Stromal cell of bone marrow (primary cell): ENCODE data around the gene LONRF2.

Experiments
- DNase-seq: peaks from one replicate; pipeline ENCODE4 v3.0.0-alpha.2; 2012; ENCODE audit warnings: low read depth

The LONRF2 gene

DNA sequence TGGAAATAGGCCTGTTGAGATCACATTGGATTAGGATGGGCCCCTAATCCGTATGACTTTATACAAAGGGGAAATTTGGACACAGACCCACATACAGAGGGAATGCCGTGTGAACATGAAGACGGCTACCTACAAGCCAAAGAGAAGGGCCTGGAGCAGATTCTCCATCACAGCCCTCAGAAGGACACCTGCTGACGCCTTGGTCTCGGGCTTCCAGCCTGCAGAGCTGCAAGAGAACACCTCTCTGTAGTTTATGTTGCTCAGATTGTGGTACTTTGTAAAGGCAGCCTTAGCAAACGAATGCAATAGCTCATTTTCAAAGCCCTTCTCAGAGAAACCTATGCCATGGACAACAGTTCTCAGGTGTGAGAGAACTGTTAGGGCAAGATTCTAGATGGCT, 86.1 kb downstream of the LONRF2 start:
- no peak for DNase-seq

DNA sequence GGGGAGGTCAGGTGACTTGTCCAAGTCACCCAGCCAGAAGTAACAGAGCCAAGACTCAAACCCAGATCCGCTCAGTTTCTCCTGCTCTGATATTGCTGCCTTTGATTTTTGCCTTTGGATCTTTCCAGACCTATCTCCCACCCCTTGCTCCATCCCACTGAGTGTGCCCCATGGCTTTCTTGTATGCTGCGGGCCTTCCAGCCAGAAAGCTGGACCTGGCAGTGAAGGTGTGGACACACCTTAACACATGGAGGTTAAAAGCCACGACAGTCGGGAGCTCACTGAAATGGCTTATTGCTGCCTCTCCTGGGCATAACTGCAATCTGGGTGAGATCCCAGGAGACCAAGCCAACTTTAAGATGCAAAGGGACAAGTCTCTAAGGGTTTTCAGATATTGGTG, 86.7 kb downstream of the LONRF2 start:
- no peak for DNase-seq

DNA sequence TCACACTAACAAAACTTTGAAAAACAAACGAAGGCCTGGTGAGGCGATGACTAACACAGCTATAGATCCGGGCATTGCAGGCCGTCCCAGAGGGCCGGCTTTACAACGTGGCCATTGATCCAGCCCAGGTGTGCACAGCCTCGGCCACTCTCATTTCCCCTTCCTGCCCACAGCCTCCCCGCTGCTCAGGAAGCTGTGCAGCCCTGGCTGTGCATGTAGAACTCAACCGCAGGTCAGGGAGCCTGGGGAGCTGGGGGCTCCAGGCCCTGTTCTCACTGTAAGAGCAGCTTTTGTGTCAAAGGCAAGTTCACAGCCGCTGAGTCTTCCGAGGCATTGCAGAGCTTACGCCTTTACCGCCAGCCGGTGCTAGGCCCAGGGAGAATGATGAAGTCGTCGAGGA, 87.2 kb downstream of the LONRF2 start:
- DNase-seq, result no peak

DNA sequence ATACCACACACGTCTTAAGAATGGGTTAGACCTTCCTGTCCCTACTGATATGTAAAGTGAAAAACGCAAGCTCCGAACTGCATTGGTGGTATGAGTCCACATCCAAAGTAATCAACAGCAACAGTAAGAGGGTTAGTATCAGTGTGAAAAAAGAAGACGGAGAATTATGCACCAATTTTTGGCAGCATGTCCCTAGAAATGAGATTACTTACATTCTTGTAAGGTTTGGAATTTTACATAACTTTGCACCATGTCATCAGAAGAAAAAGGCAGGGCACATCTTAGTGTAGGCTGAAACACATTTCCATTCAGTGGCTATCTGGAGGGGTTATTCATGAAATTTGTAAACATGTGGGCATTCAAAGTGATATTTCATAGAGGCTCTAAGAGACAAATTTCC, 88.2 kb downstream of the LONRF2 start:
- no peak for DNase-seq

DNA sequence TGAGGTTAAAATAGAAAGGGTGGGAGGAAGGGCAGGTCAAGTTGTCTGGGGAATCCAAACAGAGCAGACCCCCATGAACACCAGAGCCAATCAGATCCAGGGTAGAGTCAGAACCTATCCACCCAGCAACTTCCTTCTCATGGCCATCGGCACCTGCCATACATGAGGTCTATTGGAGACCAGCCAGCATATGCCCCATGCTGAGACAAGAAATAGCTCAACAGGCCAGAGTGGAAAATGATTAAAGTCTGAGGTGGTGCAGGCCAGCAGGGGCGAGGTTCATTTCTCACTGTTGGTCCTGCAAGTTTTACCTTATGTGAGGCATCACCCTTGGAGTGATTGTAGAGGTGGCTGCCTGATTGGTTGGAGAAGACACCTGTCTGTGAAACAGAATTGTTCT, 89.2 kb downstream of the LONRF2 start:
- no peak for DNase-seq

DNA sequence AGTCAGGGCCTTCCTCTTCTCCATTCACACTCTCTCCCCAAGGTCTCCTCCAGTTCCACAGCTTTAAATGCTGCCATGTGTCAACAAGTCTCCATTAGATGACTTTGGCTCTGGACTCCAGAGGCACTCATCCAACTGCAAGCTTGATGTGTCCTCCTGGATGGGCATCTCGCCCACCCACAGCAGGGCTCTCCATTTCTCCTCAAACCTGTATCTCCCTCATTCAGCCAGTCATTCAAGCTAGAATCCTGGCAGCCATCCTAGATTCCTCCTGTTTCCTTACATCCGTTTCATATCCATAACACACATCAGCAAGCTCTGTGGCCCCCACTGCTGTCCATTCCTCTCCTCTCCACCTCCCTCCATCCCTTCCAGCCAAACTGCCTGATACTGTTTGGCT, 91.5 kb downstream of the LONRF2 start:
- no peak for DNase-seq

DNA sequence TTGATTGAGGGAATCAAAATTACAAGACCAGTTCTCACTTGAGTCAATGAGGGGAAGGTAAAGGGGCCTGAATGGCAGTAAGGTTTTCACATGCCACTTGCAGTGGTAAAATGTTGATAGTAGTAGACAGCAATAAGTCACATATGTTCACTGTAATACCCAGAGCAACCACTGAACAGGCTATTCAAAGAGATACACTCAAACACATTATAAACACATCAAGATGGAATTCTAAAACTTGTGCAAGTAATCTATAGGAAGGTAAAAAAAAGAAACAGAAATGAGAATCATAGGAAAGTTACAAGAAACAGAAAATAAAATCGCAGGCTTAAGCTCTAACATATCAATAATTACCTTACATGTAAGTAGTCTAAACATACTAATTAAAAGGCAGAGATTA, 93.3 kb downstream of the LONRF2 start:
- no peak for DNase-seq

DNA sequence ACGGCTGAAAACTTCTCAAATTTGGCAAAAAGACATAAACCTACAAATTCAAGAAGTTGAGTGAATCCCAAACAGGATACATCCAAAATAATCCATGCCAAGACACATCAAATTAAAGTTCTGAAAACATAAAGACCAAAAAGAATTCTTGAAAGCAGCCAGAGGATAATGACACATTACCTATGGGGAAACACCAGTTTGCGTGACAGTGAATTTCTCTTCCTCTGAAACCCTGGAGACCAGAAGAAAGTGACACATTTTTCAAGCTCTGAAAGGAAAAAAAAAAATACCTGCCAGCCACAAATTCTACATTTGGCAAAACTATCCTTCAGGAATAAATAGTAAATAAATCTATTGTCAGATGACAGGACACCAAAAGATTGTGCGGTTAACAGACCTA, 93.9 kb downstream of the LONRF2 start:
- no peak for DNase-seq

DNA sequence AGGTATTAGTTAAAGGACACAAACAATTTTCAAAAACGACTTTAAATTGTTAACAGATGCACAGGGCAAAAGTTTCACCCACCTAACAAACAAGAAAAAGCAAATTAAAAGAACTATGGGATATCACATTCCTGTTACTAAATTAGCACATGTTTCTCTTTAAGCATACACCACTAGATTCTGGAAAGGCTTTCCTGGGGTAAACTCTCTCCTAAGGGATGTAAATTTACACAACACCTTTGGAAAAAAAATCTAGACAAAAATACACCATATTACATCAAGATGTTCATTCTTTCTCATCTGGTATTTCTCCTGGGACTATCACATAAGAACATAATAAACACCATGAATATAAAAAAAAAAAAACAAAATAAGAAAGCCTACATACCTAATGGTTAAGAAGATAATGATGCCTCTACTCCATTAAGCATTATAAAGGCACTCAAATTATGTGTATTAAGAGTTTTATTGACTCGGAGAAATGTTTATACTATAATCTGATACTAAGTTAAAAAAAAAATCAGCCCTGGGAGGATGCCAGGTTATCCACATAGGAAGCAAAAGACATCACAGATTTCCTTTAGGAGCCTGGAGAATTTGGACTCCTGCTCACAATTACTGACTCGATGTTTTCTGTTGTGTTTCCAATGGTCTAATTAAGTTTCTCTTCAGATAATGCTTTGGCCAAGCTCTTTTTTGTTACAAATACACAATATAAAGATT, 97.2 kb downstream of the LONRF2 start:
- no peak for DNase-seq

DNA sequence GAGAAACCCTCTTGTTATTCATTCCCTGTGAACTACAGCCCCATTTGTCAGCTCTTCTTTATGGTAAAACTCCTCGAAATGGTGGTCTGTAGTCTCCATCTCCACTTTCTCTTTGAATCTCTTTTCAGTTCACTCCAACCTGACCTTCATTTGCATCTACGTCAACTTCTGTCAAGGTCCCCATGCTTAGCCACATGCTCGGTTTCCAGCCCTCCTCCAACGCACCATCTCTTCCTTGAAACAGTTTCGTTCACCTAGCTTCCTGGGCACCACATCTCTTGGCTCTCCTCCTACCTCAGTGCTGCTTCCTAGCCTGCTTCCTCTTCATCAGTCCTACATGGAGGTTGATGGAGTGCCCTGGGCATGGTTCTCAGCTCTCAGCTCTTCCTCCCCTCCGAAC, 98.8 kb downstream of the LONRF2 start:
- no peak for DNase-seq
